Spleen (tissue), 7 donors: Measurements from ENCODE around the gene PDCD1.

ENCODE experiments used
- POLR2A ChIP-seq, 3 donors: fragments of 450-650 bp; IDR thresholded peaks; one replicate each; pipeline ENCODE4 v1.5.1; 2017; ENCODE audit warnings: antibody characterized with exemption in 3 of 3, mild to moderate bottlenecking in 1 of 3
- POLR2AphosphoS5 ChIP-seq, 3 donors: sonication (generic); formaldehyde crosslinking; IDR thresholded peaks; one replicate each; pipeline ENCODE4 v1.5.1; 2017; ENCODE audit warnings: antibody characterized with exemption in 3 of 3
- TF ChIP-seq, protein P1 (sequence below), 11 experiments: fragments of 200-600 bp in 7 of 11; fragments of 450-650 bp in 4 of 11; sonication (generic) in 4 of 11; IDR thresholded peaks in 8 of 11; conservative IDR thresholded peaks in 3 of 11; 1 replicate in 7 of 11; 2 replicates in 4 of 11; pipeline versions ENCODE4 v1.4.0 to v1.8.0; 2016 to 2021; ENCODE audit warnings: antibody characterized with exemption in 11 of 11, inconsistent platforms in 4 of 11, mild to moderate bottlenecking in 1 of 11
- donor health status: DM: no; HTN: no; CAD: no; lungs with moderate emphysema.
- donor health status: DM: no; HTN: no; CAD: no.
- donor health status: DM: no; HTN: no; CAD: no.

DNA sequence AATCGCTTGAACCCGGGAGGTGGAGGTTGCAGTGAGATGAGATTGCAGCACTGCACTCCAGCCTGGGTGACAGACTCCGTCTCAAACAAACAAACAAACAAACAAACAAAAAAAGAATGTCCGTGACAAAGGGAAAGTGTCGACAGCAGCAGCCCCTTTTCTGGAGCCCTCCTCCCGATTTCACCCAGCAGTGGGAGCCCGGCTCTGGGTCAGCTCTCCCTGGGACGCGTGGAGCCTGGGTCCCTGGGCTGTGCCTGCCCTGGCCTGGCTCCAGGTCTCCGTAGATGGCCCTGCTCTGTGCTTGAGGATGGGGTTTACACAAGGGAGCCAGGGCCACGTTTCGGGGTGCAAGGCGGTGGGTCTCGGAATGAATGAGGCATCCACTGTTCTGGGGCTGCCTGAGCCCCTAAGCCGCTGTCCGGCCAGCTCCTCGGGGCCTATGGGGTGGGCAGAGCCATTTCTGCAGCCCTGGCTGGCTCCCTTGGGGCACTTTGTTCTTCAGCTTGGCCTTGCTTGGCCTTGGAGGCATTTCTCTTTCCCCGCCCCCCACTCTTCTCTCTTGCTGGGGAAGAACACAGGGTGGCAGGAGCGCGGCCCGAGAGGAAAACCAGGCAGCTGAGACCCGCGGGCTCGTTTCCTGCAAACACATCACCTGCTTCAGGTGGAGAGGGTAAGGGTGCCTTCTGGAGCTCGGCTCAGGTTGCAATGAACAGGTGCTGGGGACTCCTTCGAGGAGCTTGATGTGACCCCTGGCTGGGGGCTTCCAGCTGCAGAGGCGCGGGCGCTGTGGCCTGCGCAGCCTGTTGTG is 40.0 kb upstream of the PDCD1 start:
- TF ChIP-seq POLR2AphosphoS5 (IDR thresholded peaks at IDR 0.05) (no peak), POLR2A (IDR thresholded peaks at IDR 0.05) (no peak)
- TF ChIP-seq, protein P1, sequence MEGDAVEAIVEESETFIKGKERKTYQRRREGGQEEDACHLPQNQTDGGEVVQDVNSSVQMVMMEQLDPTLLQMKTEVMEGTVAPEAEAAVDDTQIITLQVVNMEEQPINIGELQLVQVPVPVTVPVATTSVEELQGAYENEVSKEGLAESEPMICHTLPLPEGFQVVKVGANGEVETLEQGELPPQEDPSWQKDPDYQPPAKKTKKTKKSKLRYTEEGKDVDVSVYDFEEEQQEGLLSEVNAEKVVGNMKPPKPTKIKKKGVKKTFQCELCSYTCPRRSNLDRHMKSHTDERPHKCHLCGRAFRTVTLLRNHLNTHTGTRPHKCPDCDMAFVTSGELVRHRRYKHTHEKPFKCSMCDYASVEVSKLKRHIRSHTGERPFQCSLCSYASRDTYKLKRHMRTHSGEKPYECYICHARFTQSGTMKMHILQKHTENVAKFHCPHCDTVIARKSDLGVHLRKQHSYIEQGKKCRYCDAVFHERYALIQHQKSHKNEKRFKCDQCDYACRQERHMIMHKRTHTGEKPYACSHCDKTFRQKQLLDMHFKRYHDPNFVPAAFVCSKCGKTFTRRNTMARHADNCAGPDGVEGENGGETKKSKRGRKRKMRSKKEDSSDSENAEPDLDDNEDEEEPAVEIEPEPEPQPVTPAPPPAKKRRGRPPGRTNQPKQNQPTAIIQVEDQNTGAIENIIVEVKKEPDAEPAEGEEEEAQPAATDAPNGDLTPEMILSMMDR (IDR thresholded peaks at IDR 0.05 in 8 of 11, conservative IDR thresholded peaks at IDR 0.05 in 3 of 11) = no peak
